ENCODE results near the gene GABRR3.

Gene GABRR3

DNA sequence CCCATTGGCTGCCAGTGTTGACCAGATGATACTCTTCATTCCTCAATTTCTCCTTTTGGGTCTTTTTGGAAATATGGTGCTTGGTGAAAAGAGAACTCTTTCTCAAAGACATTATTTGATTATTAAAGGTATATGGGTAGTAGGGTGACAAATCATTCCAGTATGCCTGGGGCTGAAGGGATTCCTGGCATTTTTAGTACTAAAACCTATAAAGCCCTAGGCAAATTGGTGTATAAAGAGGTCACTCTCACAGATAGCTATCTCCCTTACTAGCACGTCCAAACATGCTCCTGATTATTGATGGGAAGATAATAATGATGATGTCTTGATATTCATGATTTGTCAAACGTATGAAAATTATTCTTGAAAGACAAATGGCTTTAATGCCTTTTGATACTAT is 1.1 kb downstream of the GABRR3 start:
- TF ChIP-seq, protein P1, sequence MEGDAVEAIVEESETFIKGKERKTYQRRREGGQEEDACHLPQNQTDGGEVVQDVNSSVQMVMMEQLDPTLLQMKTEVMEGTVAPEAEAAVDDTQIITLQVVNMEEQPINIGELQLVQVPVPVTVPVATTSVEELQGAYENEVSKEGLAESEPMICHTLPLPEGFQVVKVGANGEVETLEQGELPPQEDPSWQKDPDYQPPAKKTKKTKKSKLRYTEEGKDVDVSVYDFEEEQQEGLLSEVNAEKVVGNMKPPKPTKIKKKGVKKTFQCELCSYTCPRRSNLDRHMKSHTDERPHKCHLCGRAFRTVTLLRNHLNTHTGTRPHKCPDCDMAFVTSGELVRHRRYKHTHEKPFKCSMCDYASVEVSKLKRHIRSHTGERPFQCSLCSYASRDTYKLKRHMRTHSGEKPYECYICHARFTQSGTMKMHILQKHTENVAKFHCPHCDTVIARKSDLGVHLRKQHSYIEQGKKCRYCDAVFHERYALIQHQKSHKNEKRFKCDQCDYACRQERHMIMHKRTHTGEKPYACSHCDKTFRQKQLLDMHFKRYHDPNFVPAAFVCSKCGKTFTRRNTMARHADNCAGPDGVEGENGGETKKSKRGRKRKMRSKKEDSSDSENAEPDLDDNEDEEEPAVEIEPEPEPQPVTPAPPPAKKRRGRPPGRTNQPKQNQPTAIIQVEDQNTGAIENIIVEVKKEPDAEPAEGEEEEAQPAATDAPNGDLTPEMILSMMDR (IDR thresholded peaks at IDR 0.05; ENCODE audit: low read depth, low read length): no peak
- no peak for DNase-seq (ENCODE audit: extremely low read depth, low read depth)

DNA sequence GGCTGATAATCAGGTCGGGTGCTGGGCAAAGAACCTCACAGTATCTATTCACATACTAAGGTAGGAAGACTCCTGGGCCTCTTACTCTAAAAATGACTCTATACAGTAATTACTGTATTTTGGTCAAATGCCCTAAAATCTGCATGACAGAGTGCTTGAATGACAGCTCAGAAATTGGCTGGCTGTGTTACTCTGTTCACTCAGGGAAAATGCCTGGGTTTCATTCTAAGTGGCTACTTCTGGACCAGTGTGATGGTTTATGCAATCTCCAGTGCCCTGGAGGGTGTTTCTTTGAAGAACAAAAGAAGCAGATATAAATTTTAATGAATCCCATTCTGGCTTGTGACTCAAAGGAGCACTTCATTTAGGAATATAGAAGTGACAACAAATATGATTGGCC is 2.2 kb downstream of the GABRR3 start:
- DNase-seq (ENCODE audit: extremely low read depth, low read depth): no peak
- TF ChIP-seq, protein P1 (IDR thresholded peaks at IDR 0.05; ENCODE audit: low read depth, low read length): no peak

DNA sequence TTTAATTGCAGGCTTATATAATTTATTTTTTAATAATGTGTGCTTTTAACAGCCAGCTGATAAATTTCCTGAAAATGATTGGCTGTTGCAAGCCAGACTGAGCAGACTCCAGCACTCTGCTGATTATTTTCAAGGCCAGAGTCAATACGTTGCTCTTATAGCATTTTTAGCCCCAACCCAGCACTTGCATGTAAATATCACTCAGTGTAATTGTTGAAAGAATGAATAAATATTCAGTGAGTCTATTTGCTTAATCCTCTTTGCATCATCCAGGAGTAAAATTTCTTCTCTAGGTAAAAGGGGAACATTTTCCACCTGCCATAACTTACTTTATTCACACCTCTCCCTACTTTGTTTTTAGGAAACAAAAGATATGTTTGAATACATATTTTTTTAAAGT is 2.9 kb downstream of the GABRR3 start:
- TF ChIP-seq, protein P1 (IDR thresholded peaks at IDR 0.05; ENCODE audit: low read depth, low read length): no peak
- no peak for DNase-seq (ENCODE audit: extremely low read depth, low read depth)

DNA sequence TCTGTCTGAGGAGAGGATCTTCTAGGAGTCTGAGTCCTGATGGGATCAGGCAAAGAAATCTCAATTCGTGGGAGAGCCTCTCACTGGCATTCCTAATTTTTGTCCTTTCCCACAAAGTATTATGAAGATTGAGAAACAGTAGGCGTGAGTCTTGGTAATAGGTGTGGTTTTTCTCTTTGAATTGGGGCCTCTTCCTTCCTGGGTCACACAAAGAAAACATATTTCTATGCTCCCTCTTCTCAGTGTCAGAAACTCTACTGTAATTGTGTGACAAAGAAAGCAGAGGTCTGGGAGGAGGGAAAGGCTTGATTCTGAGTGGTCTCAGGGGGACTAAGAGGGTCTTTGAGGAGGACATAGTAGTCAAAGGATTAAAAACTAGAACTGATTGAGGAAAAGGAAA is 6.0 kb downstream of the GABRR3 start:
- TF ChIP-seq, protein P1 (IDR thresholded peaks at IDR 0.05; ENCODE audit: low read depth, low read length): no peak
- DNase-seq (ENCODE audit: extremely low read depth, low read depth): no peak

DNA sequence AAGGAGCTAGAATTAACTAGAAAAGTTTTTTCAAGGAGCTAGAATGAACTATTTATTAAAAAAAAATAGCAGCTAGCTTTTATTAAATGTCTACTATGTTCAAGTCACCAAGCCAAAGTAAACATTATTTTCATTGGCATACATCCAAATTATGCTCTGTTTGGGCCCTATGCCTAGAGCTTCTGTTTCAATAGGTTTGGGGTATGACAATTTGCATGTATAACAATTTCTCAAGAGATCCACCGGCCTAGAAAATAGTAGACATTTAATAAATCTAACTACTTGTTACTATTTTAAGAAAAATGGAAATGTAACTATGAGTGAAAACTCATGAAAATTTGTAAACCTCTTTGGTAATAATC is 8.0 kb downstream of the GABRR3 start:
- TF ChIP-seq, protein P1 (IDR thresholded peaks at IDR 0.05; ENCODE audit: low read depth, low read length): no peak
- no peak for DNase-seq (ENCODE audit: extremely low read depth, low read depth)

DNA sequence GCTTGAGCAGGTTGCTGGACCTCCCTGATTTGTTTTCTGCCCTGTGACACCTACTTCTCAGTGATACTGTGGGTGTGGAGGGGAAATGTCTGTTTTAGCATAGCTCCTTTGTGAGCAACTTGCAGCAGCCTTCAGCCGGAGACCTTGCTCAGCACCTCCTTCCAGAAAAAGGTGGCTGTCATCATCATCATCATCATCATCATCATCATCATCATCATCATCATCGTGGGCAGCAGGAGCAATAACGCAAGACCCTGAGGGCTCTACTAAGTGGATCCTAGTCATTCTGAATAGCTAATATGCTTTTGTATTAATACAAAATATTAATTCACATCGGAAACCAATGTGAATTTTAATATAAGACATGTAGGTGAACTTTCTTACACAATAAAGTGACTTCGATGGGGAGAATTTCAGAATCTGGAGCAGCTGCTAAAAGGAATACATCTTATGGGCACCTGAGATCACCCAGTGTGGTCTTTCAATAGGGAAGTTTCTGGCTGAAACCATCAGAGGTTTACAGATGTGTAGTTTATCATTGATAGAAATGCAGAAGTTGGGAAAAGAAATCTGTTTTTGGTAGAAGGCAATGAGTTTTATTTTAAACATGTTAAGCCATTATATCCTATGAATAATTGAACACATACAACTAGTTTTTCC is 8.6 kb downstream of the GABRR3 start:
- TF ChIP-seq, protein P1 (IDR thresholded peaks at IDR 0.05; ENCODE audit: low read depth, low read length): no peak
- DNase-seq (ENCODE audit: extremely low read depth, low read depth): no peak

DNA sequence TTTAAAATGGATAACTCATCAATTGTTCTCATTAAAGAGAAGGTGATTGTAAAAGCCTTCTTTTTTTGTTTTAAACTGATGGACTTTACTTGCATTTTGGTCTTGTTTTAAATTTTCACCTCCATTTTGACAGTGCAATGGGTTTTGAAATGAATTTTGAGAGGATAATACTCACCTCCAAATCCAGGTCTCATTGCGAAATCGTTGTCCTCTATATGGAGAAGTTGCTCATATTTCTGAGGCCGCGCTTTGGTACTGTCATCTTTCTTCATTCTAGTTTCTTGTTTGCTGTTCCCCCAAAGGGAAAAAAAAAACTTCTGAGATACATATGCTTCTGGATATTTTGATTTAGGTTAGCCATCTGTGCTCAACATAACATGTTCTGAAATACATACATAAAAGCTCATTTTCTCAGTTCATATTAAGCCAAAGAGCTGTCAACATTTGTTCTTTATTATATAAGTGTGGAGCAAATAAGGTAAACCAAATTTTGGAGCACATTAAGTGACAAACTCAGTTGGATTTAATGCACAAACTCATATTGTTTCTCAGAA is 9.6 kb downstream of the GABRR3 start:
- TF ChIP-seq, protein P1 (IDR thresholded peaks at IDR 0.05; ENCODE audit: low read depth, low read length): no peak
- no peak for DNase-seq (ENCODE audit: extremely low read depth, low read depth)

Measured in AG09319 (cell line).